DND-41 (cell line): Measurements from ENCODE around the gene NUDCD3.

ENCODE experiments used
- ATAC-seq: fragments of 200-7000 bp; cut with Tn5 transposase; 3 replicates; pipeline ENCODE4 v1.9.1; 2021; ENCODE audit warnings: low read depth; ENCODE audit not compliant: insufficient read depth
- DNase-seq: peaks from one replicate; pipeline ENCODE4 v3.0.0-alpha.2; 2020
- H2AFZ ChIP-seq: 2 replicates; pipeline ENCODE4 v1.6.0; 2012; ENCODE audit warnings: low read depth, low read length
- H3K27ac ChIP-seq: 2 replicates; pipeline ENCODE4 v1.5.1; 2012; ENCODE audit warnings: low read length, inconsistent platforms
- H3K27me3 ChIP-seq: fragments of 200-600 bp; sonication (generic); 2 replicates; pipeline ENCODE4 v1.6.0; 2012; ENCODE audit warnings: low read length, mild to moderate bottlenecking, inconsistent platforms; ENCODE audit not compliant: insufficient read depth, poor library complexity
- H3K36me3 ChIP-seq: 2 replicates; pipeline ENCODE4 v1.5.1; 2012; ENCODE audit warnings: low read length, inconsistent platforms; ENCODE audit not compliant: insufficient read depth
- H3K4me1 ChIP-seq: 2 replicates; pipeline ENCODE4 v1.5.1; 2012; ENCODE audit warnings: mild to moderate bottlenecking, low read length; ENCODE audit not compliant: insufficient read depth
- H3K4me2 ChIP-seq: 2 replicates; pipeline ENCODE4 v1.6.0; 2012; ENCODE audit warnings: mild to moderate bottlenecking, moderate library complexity, low read length, inconsistent platforms; ENCODE audit not compliant: insufficient read depth
- H3K4me3 ChIP-seq, 2 experiments: fragments of 200-600 bp in 1 of 2; shearing (Covaris generic) in 1 of 2; 2 replicates each; pipeline ENCODE4 v1.5.1; 2012 to 2016; ENCODE audit warnings: inconsistent platforms in 2 of 2, low read length in 2 of 2, mild to moderate bottlenecking in 2 of 2, low read depth in 1 of 2, moderate library complexity in 1 of 2
- H3K79me2 ChIP-seq: 2 replicates; pipeline ENCODE4 v1.6.0; 2012; ENCODE audit warnings: low read length, inconsistent platforms; ENCODE audit not compliant: insufficient read depth
- H3K9ac ChIP-seq: 2 replicates; pipeline ENCODE4 v1.6.0; 2012; ENCODE audit warnings: low read depth, mild to moderate bottlenecking, inconsistent platforms, low read length, moderate library complexity
- H3K9me3 ChIP-seq: 2 replicates; pipeline ENCODE4 v1.5.1; 2012; ENCODE audit warnings: low read length, moderate library complexity, mild to moderate bottlenecking, inconsistent platforms; ENCODE audit not compliant: insufficient read depth, severe bottlenecking
- H4K20me1 ChIP-seq: 2 replicates; pipeline ENCODE4 v1.6.0; 2012; ENCODE audit warnings: low read length; ENCODE audit not compliant: insufficient read depth
- CTCF ChIP-seq: IDR thresholded peaks from 2 replicates; pipeline ENCODE4 v1.5.1; 2012; ENCODE audit warnings: borderline replicate concordance, low read length, moderate library complexity, mild to moderate bottlenecking; ENCODE audit not compliant: poor library complexity, severe bottlenecking; ENCODE audit errors: extremely low read depth
- EZH2 ChIP-seq: IDR thresholded peaks from 3 replicates; pipeline ENCODE4 v1.6.1; 2012; ENCODE audit warnings: borderline replicate concordance, low read depth, mild to moderate bottlenecking, moderate library complexity, low read length, inconsistent platforms; ENCODE audit not compliant: severe bottlenecking

NUDCD3 gene

GRCh38 chr7:44380189-44380830 is 110.1 kb downstream of the NUDCD3 start:
- Histone ChIP-seq H3K4me2 (no peak overlapping the region), H3K36me3 (peaks cover 17% of the 10 kb centered on the region), H3K4me1 (no peaks in the 10 kb centered on the region), H3K79me2 (no peaks in the 10 kb centered on the region), H3K27me3 (no peaks in the 10 kb centered on the region), H2AFZ (no peak overlapping the region), H3K9ac (no peak overlapping the region), H3K4me3 (no peak overlapping the region), H3K9me3 (no peaks in the 10 kb centered on the region), H4K20me1 (peaks cover 18% of the 10 kb centered on the region; the same call in 1 of the 2 replicates), H3K27ac (no peak overlapping the region)
- no peak for TF ChIP-seq CTCF
- no peak for TF ChIP-seq EZH2
- ATAC-seq (no peak; the same call in 2 of the 3 replicates), DNase-seq (no peak)

DNA sequence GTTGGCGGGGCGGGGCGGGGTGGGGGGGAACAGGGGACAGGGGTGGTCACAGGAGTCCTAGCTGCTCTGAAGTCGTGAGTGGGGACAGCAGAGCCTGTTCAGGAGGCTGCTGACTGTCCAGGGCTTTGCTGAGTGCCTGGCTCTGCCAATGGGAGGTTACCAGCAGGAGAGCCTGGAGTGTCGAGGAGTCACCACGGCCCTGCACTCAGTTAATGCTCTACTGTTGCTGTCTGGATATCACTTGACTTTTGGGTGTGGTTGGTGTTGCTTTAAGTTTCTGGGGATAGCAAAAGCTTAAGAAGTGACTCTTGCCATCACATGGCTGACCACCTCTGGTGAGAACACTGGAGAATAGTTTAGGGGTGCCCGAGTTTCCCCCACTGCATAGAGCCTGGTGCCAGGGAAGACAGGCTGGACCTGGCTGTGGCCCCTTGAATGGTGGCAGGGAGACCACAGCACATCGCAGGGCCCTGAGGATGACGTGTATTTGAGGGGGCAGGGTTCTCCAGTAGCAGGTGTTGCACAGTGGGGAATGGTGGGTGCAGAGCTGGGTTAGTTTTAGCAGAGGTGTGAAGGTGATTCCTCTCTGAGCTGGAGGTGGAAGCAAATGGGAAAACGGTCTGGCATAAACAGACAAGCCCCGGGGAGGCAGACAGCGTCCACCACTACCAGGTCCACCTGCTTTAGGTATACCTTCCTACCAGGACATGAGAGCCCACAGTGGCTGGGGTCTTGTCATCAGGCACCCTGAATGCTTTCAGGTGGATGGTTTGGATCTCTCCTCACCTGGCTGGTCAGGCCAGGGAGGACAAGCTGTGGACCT is 110.9 kb downstream of the NUDCD3 start:
- Histone ChIP-seq H3K79me2 (no peaks in the 10 kb centered on the region), H3K4me2 (no peak overlapping the region), H3K9ac (no peak overlapping the region), H3K4me3 (no peak overlapping the region), H4K20me1 (peaks cover 19% of the 10 kb centered on the region), H2AFZ (no peak overlapping the region), H3K9me3 (no peaks in the 10 kb centered on the region), H3K27ac (no peak overlapping the region), H3K4me1 (no peaks in the 10 kb centered on the region), H3K27me3 (no peaks in the 10 kb centered on the region), H3K36me3 (peaks cover 10% of the 10 kb centered on the region)
- TF ChIP-seq CTCF (no peak), EZH2 (no peak)
- no peak for ATAC-seq
- DNase-seq = no peak

DNA sequence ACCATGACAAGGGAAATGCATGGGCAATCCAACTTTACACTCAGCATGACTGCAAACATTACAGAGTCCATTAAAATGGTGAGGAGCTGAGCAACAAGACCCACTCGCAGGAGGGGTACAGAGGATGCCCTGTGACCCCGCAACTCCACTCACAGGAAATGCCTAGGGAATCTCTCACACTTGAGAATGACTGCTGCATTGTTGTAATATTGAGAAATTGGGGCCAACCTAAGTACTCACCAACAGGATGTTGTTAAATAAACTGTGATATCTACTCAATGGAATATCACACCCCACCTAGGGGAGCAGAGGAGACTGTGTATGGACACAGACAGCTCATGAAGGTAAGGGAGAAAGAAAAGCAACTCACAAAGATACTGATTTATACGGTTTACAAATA is 111.7 kb downstream of the NUDCD3 start:
- no peak overlapping the region for H3K4me3 ChIP-seq
- H3K9ac ChIP-seq = no peak overlapping the region
- no peak for TF ChIP-seq EZH2
- no peak for TF ChIP-seq CTCF
- no peak for ATAC-seq
- H3K79me2 ChIP-seq = no peaks in the 10 kb centered on the region
- peaks cover 20% of the 10 kb centered on the region for H4K20me1 ChIP-seq
- H3K36me3 ChIP-seq = peaks cover 6% of the 10 kb centered on the region; the same call in 1 of the 2 replicates
- DNase-seq = no peak
- H3K4me2 ChIP-seq = no peak overlapping the region
- H3K9me3 ChIP-seq = no peaks in the 10 kb centered on the region
- no peak overlapping the region for H3K27ac ChIP-seq
- H3K27me3 ChIP-seq = no peaks in the 10 kb centered on the region
- no peak overlapping the region for H2AFZ ChIP-seq
- H3K4me1 ChIP-seq = no peaks in the 10 kb centered on the region
